Type B pancreatic cell (in vitro differentiated cells): ENCODE results near the gene CFAP68. TPM values are rescaled to one million over a fixed set of nuclear protein-coding genes. Genes with fewer than 3 reads are reported as not detected.
"Not testable (repeated sequence)": the region's sequence is repeated elsewhere in the genome, so short reads cannot be mapped to it uniquely, and the experiment has no call there.

Source experiments
- DNase-seq: peaks from one replicate; pipeline ENCODE4 v3.0.0; 2021; ENCODE audit warnings: mixed read lengths; ENCODE audit not compliant: unreplicated experiment; ENCODE audit errors: extremely low spot score
- H3K27ac Mint-ChIP-seq: 2 replicates; pipeline ENCODE4 v1.8.0; 2021; ENCODE audit warnings: mild to moderate bottlenecking, mixed read lengths
- H3K27me3 Mint-ChIP-seq: 2 replicates; pipeline ENCODE4 v1.8.0; 2021; ENCODE audit warnings: mixed read lengths
- H3K36me3 Mint-ChIP-seq: 2 replicates; pipeline ENCODE4 v1.8.0; 2021; ENCODE audit warnings: mixed read lengths
- H3K4me1 Mint-ChIP-seq: one replicate; pipeline ENCODE4 v1.8.0; 2021; ENCODE audit warnings: mixed read lengths; ENCODE audit not compliant: unreplicated experiment
- H3K4me3 Mint-ChIP-seq: 2 replicates; pipeline ENCODE4 v1.8.0; 2021; ENCODE audit warnings: mild to moderate bottlenecking, mixed read lengths
- H3K9me3 Mint-ChIP-seq: 2 replicates; pipeline ENCODE4 v1.8.0; 2021; ENCODE audit warnings: mixed read lengths
- total RNA-seq: library from RNA; stranded (reverse); gene quantifications from 2 replicates; pipeline ENCODE4 v1.2.1, GENCODE V29; 2021; ENCODE audit warnings: low replicate concordance
- TF ChIP-seq, protein P1 (sequence below): fragments of 200-600 bp; sonication (generic); conservative IDR thresholded peaks from 2 replicates; pipeline ENCODE4 v1.5.0; 2021; ENCODE audit warnings: antibody characterized with exemption, mild to moderate bottlenecking

Gene CFAP68
- total RNA-seq, 1 donor from 2014 or later: 24.0 TPM

DNA sequence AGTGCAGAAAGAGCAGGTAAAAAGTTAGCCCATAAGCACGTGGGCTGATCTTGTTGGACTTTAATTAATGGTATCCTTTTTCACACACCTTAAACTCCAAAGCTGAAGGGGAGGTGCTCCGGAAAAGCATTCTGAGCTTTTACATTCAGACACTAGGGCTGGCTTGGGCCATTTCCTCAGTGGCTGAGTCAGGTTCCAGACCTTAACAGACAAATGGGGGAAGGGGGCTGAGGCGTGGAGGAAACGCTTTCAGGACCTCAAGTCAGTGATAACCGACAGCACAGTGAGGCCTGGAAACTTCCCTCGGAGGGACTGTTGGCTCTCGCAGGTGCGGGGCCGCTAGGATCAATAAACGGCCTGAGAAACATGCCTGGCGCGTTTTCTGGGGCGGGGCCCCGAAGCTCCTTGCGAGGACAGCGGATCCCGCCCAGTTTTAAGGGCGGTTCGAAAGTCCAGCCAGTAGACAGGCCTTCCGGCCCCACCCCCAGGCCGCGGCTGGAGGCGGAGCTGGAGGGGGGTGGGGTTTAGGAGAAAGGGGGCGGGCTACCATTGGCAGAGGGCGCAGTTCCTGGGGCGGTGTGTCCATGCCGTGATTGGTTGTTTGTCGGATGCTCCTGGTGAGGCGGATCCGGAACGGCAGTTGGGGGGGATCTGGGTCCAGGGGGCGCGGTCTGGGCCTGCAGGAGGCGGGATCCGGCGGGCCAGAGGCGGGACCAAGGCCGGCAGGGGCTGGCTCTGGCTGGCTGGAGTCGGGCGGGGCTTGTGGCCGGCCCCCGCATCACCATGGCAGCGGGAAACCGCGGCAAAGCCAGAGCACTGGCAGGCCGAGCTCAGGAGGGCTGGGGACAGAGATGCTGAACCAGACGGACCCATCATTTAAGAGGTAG lies 47.4 kb downstream of the CFAP68 start:
- no peaks in the 10 kb centered on the region for H3K27me3 Mint-ChIP-seq
- peaks cover 40% of the 10 kb centered on the region for H3K4me1 Mint-ChIP-seq
- peak overlapping the region; percentile 87 for H3K4me3 Mint-ChIP-seq
- no peaks in the 10 kb centered on the region for H3K36me3 Mint-ChIP-seq
- peak; percentile 98 for DNase-seq
- TF ChIP-seq, protein P1, sequence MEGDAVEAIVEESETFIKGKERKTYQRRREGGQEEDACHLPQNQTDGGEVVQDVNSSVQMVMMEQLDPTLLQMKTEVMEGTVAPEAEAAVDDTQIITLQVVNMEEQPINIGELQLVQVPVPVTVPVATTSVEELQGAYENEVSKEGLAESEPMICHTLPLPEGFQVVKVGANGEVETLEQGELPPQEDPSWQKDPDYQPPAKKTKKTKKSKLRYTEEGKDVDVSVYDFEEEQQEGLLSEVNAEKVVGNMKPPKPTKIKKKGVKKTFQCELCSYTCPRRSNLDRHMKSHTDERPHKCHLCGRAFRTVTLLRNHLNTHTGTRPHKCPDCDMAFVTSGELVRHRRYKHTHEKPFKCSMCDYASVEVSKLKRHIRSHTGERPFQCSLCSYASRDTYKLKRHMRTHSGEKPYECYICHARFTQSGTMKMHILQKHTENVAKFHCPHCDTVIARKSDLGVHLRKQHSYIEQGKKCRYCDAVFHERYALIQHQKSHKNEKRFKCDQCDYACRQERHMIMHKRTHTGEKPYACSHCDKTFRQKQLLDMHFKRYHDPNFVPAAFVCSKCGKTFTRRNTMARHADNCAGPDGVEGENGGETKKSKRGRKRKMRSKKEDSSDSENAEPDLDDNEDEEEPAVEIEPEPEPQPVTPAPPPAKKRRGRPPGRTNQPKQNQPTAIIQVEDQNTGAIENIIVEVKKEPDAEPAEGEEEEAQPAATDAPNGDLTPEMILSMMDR: peak; percentile 31
- H3K27ac Mint-ChIP-seq: peak overlapping the region; percentile 92
- H3K9me3 Mint-ChIP-seq: no peaks in the 10 kb centered on the region

DNA sequence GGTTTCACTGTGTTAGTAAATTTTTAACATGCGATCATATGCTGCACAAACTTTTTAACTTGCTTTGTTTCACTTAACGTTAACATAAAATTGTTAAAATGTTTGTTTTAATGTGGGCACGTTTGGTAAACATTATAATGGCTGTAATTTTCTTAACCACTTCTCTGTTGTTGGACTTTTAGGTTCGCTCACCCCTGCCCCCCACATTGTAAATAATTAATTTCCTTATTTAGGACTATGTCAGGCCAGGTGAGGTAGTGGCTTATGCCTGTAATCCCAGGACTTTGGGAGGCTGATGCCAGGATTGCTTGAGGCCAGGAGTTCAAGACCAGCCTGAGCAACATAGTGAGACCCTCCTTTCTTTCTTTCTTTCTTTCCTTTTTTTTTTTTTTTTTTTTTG lies 51.1 kb downstream of the CFAP68 start:
- no peaks in the 10 kb centered on the region for H3K9me3 Mint-ChIP-seq
- DNase-seq: no peak
- TF ChIP-seq, protein P1: no peak
- H3K27me3 Mint-ChIP-seq: no peaks in the 10 kb centered on the region
- H3K36me3 Mint-ChIP-seq: no peaks in the 10 kb centered on the region
- no peak overlapping the region for H3K4me3 Mint-ChIP-seq
- no peak overlapping the region for H3K27ac Mint-ChIP-seq
- H3K4me1 Mint-ChIP-seq: peaks cover 29% of the 10 kb centered on the region

DNA sequence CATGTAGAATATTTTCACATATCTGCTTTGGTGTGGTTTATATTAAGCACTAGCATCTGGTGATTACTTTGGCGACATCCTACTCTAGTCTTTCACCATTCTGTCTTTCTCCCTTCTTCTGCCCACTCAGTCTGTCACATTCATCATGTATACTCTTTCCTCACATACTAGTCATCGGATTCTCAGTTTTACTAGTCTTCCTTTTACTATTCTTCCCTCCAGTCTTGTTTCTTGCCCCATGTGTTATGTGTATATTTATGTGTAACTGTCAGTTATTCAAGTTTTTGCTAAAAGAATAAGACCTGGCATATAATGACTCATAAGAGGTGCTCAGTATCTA lies 53.2 kb downstream of the CFAP68 start:
- DNase-seq: no peak
- no peak overlapping the region for H3K27ac Mint-ChIP-seq
- H3K36me3 Mint-ChIP-seq: no peaks in the 10 kb centered on the region
- H3K4me1 Mint-ChIP-seq: peaks cover 27% of the 10 kb centered on the region
- H3K9me3 Mint-ChIP-seq: no peaks in the 10 kb centered on the region
- no peaks in the 10 kb centered on the region for H3K27me3 Mint-ChIP-seq
- no peak overlapping the region for H3K4me3 Mint-ChIP-seq
- TF ChIP-seq, protein P1: no peak

DNA sequence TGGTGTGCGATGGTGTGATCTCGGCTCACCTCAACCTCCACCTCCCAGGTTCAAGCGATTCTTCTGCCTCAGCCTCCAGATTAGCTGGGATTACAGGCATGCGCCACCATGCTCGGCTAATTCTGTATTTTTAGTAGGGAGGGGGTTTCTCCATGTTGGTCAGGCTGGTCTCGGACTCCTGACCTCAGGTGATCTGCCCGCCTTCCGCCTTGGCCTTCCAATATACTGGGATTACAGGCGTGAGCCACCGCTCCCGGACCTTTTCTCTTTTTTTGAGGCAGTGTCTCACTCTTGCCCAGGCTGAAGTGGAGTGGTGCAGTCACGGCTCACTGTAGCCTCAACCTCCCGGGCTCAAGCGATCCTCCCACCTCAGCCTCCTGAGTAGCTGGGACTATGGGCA lies 53.8 kb downstream of the CFAP68 start:
- DNase-seq: peak; percentile 15
- H3K4me3 Mint-ChIP-seq, H3K27ac Mint-ChIP-seq, H3K36me3 Mint-ChIP-seq, H3K9me3 Mint-ChIP-seq, H3K27me3 Mint-ChIP-seq: not testable (repeated sequence)
- peaks cover 33% of the 10 kb centered on the region for H3K4me1 Mint-ChIP-seq

DNA sequence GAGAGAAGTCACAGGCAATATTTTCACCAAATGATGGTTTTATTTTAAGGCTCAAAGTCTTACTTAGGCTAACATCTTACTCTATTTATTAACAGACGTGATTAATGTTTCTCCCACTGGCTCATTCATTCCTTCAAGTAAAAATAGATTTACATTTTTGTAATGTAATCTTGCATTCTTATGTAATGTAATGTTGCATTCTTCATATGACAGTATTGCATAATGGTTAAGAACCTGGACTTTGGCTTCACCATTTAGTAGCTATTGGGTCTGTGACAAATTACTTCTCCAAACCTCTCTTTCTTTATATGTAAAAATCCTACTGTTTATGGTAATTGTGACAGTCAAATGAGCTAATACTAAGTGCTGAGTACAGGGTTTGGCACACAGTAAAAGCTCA lies 54.5 kb downstream of the CFAP68 start:
- H3K36me3 Mint-ChIP-seq: no peaks in the 10 kb centered on the region

DNA sequence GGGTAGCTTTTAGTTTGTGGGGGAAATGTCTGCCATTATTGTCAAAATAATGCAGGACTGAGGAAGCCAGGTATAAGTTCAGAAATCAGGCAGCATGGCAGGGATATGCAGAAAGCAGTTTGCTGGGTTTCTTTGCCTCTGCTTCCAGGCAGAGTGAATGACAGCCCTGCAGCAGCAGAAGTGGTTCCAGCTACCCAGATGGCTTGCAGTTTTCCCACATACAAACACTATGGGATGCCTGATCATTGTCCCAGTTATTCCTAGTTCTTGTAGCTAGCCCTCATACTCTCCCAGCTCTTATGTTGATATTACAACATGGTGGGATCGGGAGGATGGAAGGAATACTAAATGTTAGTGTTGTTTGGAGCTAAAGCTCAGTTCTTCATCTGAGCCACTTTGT lies 55.0 kb downstream of the CFAP68 start:
- H3K4me3 Mint-ChIP-seq: no peak overlapping the region
- peak; percentile 15 for DNase-seq
- TF ChIP-seq, protein P1: no peak
- H3K27ac Mint-ChIP-seq: no peak overlapping the region
- H3K36me3 Mint-ChIP-seq: no peaks in the 10 kb centered on the region
- peaks cover 42% of the 10 kb centered on the region for H3K4me1 Mint-ChIP-seq
- no peaks in the 10 kb centered on the region for H3K27me3 Mint-ChIP-seq
- no peaks in the 10 kb centered on the region for H3K9me3 Mint-ChIP-seq

More for the DNA sequence above, 54.5 kb downstream of the CFAP68 start:
- no peaks in the 10 kb centered on the region for H3K9me3 Mint-ChIP-seq
- peaks cover 40% of the 10 kb centered on the region for H3K4me1 Mint-ChIP-seq
- no peak overlapping the region for H3K4me3 Mint-ChIP-seq
- DNase-seq: no peak
- H3K27me3 Mint-ChIP-seq: no peaks in the 10 kb centered on the region
- TF ChIP-seq, protein P1: no peak
- H3K27ac Mint-ChIP-seq: no peak overlapping the region
